HepG2 (cell line): Measurements from ENCODE around the gene GUCY1B1.

Experiments used
- HNRNPK ChIP-seq: fragments of 200-400 bp; formaldehyde crosslinking; IDR thresholded peaks from 2 replicates; pipeline ENCODE4 v1.6.1; 2018; ENCODE audit warnings: low read length, low read depth, moderate library complexity, mild to moderate bottlenecking; ENCODE audit not compliant: poor library complexity, severe bottlenecking
- PRPF4 ChIP-seq: fragments of 200-400 bp; formaldehyde crosslinking; IDR thresholded peaks from 2 replicates; pipeline ENCODE4 v1.6.1; 2016; ENCODE audit warnings: low read length, low read depth; ENCODE audit not compliant: poor library complexity, severe bottlenecking
- ZNF501 ChIP-seq: sonication (generic); formaldehyde crosslinking; IDR thresholded peaks from 2 replicates; pipeline ENCODE4 v1.5.1; 2020; ENCODE audit warnings: mild to moderate bottlenecking, moderate library complexity, missing genetic modification reagents
- TF ChIP-seq, protein P1 (sequence below): sonication (generic); formaldehyde crosslinking; conservative IDR thresholded peaks from 2 replicates; pipeline ENCODE4 v1.4.0; 2020; ENCODE audit warnings: missing genetic modification reagents
- TF ChIP-seq, protein P2 (sequence below): IDR thresholded peaks from 2 replicates; pipeline ENCODE4 v1.6.1; 2016; ENCODE audit warnings: low read depth

DNA sequence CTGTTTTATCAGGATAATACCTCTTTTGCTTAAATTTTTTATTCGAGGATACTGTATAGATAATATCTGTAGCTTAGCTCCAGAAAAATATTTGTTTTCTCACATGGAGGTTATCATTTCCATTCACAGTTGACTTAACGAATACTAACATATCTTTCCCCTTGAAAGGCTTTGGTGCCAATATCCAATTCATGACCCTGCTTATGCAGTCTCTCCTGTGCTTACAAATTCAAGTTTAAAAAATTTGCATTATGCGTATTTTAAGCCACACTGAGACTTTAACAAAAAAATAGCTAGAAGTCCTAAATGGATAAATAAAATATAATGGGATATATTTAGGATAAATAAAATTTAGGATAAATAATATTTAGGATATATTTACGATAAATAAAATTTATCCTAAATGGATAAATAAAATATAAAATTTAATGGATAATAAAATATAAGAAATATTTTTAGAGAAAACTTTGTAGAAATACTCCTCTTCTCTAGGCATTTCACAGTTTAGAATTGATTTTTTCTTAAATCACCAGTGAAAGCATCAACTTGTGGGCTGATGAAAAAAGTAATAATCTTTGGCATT lies 22.5 kb downstream of the GUCY1B1 start:
- no peak for TF ChIP-seq PRPF4
- TF ChIP-seq, protein P1, sequence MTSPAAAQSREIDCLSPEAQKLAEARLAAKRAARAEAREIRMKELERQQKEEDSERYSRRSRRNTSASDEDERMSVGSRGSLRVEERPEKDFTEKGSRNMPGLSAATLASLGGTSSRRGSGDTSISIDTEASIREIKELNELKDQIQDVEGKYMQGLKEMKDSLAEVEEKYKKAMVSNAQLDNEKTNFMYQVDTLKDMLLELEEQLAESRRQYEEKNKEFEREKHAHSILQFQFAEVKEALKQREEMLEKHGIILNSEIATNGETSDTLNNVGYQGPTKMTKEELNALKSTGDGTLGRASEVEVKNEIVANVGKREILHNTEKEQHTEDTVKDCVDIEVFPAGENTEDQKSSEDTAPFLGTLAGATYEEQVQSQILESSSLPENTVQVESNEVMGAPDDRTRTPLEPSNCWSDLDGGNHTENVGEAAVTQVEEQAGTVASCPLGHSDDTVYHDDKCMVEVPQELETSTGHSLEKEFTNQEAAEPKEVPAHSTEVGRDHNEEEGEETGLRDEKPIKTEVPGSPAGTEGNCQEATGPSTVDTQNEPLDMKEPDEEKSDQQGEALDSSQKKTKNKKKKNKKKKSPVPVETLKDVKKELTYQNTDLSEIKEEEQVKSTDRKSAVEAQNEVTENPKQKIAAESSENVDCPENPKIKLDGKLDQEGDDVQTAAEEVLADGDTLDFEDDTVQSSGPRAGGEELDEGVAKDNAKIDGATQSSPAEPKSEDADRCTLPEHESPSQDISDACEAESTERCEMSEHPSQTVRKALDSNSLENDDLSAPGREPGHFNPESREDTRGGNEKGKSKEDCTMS = no peak
- TF ChIP-seq HNRNPK = no peak
- no peak for TF ChIP-seq ZNF501 (CRISPR knock-in tag)
- TF ChIP-seq, protein P2, sequence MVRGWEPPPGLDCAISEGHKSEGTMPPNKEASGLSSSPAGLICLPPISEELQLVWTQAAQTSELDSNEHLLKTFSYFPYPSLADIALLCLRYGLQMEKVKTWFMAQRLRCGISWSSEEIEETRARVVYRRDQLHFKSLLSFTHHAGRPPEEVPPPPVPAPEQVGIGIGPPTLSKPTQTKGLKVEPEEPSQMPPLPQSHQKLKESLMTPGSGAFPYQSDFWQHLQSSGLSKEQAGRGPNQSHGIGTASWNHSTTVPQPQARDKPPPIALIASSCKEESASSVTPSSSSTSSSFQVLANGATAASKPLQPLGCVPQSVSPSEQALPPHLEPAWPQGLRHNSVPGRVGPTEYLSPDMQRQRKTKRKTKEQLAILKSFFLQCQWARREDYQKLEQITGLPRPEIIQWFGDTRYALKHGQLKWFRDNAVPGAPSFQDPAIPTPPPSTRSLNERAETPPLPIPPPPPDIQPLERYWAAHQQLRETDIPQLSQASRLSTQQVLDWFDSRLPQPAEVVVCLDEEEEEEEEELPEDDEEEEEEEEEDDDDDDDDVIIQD (CRISPR knock-in tag) = no peak
